ENCODE measurements around the gene ZDHHC17.
"Not testable (repeated sequence)": the region's sequence is repeated elsewhere in the genome, so short reads cannot be mapped to it uniquely, and the experiment has no call there.

The ZDHHC17 gene

GRCh38 chr12:76765598-76765997, 1.7 kb downstream of the ZDHHC17 start:
- no peak for DNase-seq (ENCODE audit: low read depth, low spot score)

GRCh38 chr12:76766161-76766560, 2.2 kb downstream of the ZDHHC17 start:
- DNase-seq (ENCODE audit: low read depth, low spot score) = no peak

DNA sequence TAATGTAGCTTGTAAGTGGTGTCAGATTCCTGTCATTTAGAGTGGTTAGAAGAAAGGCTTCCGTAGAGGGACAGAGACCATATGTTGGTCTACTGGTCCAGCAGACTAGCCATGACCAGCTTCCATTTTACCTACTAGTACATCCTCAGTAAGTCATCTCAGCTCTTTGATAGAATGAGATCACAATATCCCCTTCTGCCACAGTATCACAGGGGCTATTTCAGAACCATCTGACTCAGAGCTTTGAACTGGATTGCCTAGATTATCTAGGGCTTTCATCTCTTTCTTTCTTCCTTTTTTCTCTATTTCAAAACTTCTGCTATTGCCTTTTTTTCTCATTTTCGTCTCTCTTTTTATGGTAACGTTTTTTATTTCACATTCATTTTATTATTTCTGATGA, 4.7 kb downstream of the ZDHHC17 start:
- no peak for DNase-seq (ENCODE audit: low read depth, low spot score)

DNA sequence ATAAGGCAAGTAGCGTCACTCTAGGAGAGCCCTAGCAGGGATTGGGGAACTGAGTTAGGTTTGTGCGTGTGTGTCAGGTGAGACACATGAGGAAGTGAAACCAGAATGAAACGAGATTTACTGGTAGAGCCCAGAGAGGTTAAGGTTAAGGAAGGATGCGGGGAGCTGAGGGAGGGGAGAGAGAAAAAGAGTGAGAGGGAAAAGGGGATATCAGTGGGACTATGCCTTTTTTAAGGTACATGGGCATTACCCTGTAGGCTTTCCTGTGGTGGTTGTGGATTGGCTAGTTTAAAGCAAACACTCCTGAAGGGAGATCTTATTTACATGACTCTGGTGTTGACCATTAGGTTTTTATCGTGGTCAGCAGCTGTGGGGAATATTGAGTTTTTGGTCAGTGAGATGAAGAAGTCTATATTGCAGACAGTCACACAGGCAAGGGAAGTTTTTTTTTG, 13.9 kb downstream of the ZDHHC17 start:
- no peak for DNase-seq (ENCODE audit: low read depth, low spot score)

- DNase-seq (ENCODE audit: low read depth, low spot score) = no peak
Observed at GRCh38 chr12:76778364-76778763, 14.4 kb downstream of the ZDHHC17 start.

GRCh38 chr12:76779310-76779709, 15.4 kb downstream of the ZDHHC17 start:
- DNase-seq (ENCODE audit: low read depth, low spot score) = not testable (repeated sequence)

- DNase-seq (ENCODE audit: low read depth, low spot score) = no peak
Observed at GRCh38 chr12:76781321-76781720, 17.4 kb downstream of the ZDHHC17 start.

- DNase-seq (ENCODE audit: low read depth, low spot score) = no peak
Observed at GRCh38 chr12:76782526-76782925, 18.6 kb downstream of the ZDHHC17 start.

DNA sequence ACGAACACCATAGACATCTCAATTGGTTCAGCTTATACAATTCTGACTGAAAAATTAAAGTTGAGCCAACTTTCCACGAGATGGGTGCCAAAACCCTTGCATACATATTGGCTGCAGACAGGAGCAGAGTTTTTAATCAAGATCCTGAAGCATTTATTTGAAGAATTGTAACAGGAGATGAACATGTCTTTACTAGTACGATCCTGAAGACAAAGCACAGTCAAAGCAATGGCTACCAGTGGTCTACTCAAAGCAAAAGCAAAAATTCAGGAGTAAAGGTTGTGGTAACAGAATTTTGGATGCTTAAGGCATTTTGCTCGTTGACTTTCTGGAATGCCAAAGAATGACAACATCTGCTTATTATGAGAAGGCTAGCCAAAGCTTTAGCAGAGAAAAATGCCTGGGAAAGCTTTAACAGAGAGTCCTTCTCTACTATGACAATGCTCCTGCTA, 20.7 kb downstream of the ZDHHC17 start:
- no peak for DNase-seq (ENCODE audit: low read depth, low spot score)

DNA sequence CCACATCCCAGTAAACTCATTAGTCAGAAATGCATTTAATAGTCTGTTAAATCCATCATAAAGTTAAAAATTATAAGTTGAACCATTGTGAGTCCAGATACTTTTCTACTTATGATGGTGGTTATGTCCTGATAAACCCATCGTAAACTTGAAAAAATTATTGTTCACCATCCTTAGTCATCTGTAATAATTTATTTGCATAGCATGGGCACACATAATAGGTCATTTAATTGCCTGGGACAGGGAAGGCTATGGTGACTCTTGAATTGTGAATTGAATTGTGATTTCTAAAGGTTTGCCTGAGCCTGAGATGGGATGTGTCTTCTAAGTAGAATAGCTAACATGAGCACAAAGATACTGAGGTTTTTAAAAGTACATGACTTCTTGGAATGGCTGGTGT, 21.5 kb downstream of the ZDHHC17 start:
- DNase-seq (ENCODE audit: low read depth, low spot score) = no peak

GRCh38 chr12:76786986-76787385, 23.1 kb downstream of the ZDHHC17 start:
- no peak for DNase-seq (ENCODE audit: low read depth, low spot score)

- no peak for DNase-seq (ENCODE audit: low read depth, low spot score)
Observed at GRCh38 chr12:76787689-76788088, 23.8 kb downstream of the ZDHHC17 start.

- DNase-seq (ENCODE audit: low read depth, low spot score) = no peak
Observed at GRCh38 chr12:76789335-76790050, 25.6 kb downstream of the ZDHHC17 start.

DNA sequence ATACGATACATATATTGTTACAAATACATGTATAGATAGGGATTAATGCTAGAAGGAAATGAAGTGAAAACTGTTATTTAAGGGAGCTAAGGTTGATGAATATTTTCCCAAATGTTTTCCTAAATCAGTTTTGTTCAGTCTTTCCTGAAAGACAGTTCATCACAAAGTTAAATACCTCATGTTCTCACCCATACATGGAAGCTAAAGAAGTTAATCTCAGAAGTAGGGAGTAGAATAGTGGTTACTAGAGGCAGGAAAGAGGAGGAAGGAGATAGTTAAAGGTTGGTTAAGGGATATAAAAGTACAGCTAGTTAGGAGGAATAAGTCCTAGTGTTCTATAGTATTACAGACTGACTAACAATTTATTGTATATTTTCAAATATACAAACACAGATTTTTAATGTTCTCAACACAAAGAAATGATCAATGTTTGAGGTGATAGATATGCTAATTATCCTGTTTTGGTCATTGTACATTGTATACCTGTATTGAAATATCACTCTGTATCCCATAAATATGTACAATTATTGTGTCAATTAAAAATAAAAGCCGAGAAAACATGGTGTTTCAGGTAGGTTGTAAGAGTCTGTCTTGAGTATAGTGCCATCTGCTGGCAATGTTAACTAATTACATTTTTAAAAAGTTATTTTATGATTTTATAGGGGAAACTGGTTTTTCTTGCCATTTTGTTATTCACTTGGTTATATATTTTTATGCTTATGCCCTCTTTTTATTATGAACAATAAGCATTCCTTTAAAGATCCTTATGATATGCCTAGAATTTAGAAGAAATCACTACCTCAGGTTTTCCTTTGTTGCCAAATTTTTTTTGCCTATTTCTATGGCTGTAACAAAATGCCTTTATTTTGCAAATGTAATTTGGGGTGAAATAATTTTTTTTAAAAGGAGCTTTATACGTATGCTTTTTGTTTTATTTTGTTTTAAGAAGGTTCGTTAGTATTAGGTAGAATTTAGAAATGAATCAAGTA, 26.9 kb downstream of the ZDHHC17 start:
- DNase-seq (ENCODE audit: low read depth, low spot score) = no peak

DNA sequence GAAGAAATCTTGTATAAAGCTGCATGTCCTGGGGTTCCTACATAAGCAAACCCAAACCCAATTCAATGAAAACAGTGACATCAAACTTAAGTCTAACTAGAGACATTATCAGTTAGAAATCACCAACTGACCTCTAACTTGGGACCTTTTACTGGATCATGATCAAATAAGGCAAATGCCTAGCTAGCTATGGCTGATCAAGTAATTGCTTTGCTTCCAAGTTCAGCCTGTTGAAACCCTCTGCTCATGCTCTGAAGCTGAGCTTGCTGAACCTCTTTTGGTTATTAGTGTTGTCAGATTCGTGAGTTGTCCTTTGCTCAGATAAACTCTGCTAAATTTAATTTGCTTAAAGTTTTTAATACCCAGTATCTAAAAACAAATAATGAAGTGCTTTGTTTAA, 28.9 kb downstream of the ZDHHC17 start:
- no peak for DNase-seq (ENCODE audit: low read depth, low spot score)

- no peak for DNase-seq (ENCODE audit: low read depth, low spot score)
Observed at GRCh38 chr12:76798864-76799263, 34.9 kb downstream of the ZDHHC17 start.

- no peak for DNase-seq (ENCODE audit: low read depth, low spot score)
Observed at GRCh38 chr12:76799362-76799761, 35.4 kb downstream of the ZDHHC17 start.

DNA sequence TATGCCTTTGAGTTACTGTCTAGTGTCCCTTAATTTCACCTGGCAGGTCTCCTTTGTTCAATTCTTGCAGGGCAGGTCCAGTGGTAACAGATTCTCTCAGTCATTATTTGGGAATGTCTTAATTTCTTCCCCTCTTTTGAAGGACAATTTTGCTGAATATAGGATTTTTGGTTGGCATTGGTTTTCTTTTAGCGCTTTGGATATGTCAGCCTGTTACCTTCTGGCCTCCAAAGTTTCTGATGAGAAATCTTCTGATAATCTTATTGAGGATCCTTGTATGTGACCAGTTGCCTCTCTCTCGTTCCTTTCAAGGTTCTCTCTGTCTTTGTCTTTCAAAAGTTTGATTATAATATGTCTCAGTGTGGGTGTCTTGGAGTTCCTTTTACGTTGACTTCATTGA, 38.1 kb downstream of the ZDHHC17 start:
- no peak for DNase-seq (ENCODE audit: low read depth, low spot score)

GRCh38 chr12:76804435-76804976, 40.6 kb downstream of the ZDHHC17 start:
- no peak for DNase-seq (ENCODE audit: low read depth, low spot score)

DNA sequence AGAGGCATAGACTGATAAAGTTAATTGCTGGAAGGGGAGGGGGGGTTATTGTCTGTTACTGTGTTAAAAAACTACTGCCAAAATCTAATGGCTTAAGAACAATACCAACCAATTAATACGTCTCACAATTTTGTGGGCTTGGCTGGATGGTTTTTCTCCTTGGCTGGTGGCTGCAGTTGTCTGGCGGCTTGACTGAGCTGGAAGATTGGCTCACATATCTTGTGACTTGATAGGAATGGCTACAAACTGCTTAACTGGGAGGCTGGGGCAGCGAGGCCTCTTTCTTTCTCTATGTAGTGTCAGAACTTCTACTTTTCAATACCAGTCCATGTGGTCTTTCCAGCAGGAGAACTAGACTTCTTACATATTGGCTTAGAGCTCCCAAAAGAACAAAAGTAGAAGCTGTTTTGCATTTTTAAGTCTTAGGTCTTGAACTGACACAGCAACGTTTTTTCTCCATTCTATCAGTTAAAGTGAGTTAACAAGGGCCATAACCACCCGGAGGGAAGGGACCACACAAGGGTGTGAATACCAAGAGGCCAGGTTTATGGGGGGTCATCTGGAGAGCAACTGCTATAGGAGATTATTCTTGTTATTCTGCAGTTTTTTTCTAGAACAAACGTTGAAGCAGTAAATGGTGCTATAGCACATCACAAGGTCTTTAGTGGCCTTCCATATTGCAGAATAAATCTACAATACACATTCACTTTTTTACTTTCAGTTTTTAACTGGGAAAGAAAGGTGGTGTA, 46.9 kb downstream of the ZDHHC17 start:
- DNase-seq (ENCODE audit: low read depth, low spot score) = no peak

DNA sequence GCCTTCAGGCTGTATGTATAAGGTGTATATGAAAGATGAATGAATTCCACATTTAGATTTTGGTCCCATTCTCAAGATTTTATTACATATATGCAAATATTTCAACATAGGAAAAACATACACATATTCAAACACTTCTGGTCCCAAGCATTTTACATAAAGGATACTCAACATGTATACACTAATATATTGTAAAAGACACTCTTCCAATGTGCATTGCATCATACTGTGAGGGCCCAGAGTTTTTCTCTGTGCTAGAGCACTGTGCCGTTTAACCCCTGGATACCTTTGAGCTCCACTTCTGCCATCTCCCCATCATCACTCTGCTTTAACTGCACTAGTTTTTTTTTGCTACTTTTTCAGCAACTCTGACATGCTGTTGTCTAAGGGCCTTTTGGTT, 48.1 kb downstream of the ZDHHC17 start:
- no peak for DNase-seq (ENCODE audit: low read depth, low spot score)

DNA sequence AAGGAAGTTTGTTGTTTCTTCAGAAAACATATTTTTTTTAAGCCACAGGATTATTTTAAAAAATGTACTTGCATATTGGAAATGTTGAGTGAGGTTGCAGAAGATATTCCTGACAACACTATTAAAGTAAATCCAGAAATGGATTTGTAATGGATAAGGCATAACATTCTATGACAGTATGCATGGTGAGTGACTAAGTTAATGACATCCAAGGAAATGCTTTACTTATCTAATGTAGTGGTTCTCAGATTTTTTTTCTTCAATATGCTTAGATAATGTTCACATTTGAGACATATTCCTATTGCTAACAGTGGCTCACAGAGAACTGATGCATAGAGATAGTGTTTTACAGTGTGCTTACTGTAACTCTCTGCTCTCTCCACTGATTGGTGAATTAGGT, 49.4 kb downstream of the ZDHHC17 start:
- no peak for DNase-seq (ENCODE audit: low read depth, low spot score)
